Stimulated activated CD8-positive, alpha-beta memory T cell treated with anti-CD3 and anti-CD28 coated beads, Interleukin-15, amount 100 ng/mL, for 1 hour (primary cell): ENCODE measurements around the gene ANKRD13B.

Experiments
- DNase-seq: peaks from one replicate; pipeline ENCODE4 v3.0.0-alpha.2; 2020; ENCODE audit warnings: low read depth

The ANKRD13B gene

DNA sequence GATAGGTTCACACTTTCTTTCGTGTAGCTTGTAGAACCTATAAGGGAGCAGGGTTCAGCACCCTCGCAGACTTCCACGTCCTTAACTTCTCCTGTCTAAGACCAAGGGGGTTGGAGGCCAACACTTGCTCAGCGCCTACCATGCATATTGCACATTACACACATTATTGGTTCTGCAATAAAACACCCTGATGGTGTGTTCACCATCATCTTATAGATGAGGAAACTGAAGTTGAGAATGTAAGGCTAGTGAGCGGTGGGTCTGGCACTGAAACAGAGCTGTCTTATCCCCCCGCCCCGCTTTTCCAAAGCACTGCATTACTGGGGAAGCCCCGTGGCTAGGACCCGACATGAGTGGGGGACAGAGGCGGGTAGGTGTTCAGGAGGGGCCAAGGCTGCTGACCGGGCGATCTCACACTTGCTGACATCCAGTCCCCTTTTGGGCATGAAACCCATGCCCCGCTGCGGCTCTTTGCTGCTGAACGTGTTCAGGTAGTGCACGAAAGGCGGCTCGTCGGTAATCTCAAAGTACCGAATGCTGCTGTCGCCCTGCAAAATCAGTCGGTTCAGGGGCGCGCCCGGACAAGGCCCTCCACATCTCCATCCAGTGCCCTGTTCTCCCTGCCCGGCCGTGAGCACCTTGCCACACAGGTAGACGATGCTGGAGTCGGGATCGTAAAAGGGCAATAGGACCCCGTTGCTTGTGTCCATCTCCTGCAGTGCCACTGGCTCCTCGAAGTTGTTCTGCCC lies 23.5 kb downstream of the ANKRD13B start:
- DNase-seq, result no peak

DNA sequence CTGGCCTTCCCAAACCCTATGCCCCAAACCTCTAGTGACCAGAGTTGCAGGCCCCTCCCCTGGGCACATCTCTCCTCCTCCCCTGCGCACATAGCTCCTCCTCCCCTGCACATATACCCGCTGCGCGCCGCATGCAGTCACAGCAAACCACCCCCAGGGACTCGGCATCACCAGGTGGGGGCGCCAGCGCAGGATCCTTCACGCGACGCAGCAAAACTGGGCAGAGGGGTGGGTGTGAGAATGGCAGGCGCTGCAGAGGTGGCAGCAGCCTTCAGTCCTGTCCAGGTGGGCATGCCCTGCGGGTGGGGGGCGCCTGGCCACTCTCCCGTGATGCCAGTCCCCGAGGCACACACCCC lies 24.2 kb downstream of the ANKRD13B start:
- DNase-seq, result peak; percentile 75

GRCh38 chr17:29617481-29618271 lies 24.7 kb downstream of the ANKRD13B start:
- peak; percentile 76 for DNase-seq

GRCh38 chr17:29618272-29619065 lies 25.5 kb downstream of the ANKRD13B start:
- DNase-seq, result no peak

- no peak for DNase-seq
Measured at GRCh38 chr17:29619251-29619650, 26.3 kb downstream of the ANKRD13B start.

- DNase-seq, result no peak
Measured at GRCh38 chr17:29620271-29620670, 27.3 kb downstream of the ANKRD13B start.

- no peak for DNase-seq
Measured at GRCh38 chr17:29620779-29621500, 28.0 kb downstream of the ANKRD13B start.

GRCh38 chr17:29621751-29622194 lies 28.8 kb downstream of the ANKRD13B start:
- DNase-seq, result no peak

DNA sequence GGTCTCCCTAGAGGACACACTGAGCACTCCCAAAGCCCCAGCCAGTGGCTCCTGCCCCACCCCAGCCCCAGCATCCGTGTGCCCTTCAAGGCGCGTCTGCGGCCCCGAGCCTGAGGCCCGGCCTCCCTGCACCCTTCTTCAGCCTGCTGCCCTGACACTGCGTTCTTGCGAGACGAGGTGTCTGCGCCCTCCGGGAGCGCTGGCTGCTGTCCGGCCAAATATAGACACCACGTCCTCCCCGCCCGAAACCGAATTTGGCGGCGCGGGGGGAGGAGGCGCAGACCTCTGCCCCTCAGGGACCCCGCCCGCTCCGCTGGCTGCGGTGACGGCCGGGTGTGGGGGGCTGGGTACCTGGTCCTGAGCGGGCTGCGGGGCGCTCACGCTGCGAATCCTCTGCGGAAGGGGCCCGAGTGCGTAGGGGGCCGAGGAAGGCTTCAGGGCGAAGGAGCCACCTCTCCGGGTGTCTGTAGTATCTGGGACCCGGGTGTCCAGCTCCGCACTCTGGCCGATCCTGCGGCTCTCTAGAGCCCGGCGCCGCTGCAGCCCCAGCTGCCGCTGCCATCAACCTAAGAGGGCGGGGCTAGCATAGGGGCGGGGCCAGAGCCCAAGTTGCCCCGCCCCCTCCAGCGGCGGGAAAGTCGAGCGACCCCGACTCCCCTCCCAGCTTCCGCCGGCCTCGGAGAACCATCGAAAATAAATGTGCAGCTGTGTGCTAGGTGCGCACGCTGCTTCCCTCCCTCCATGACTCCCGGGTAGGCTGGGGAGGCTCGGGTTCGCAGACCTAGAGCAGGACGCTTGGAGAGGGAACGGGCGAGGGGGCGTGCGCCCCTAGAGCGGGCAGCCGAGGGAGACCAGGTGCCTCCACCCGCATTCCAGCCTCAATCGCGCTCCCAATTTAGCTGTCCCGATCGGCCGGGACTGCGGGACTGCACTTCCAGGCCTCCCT lies 29.7 kb downstream of the ANKRD13B start, which contains the start of gene CORO6:
TSS of gene CORO6 (minus strand) at position 576 of the 946 bp plus-strand sequence. CDS start 1,491 bp downstream, outside the sequence.
- no peak for DNase-seq

DNA sequence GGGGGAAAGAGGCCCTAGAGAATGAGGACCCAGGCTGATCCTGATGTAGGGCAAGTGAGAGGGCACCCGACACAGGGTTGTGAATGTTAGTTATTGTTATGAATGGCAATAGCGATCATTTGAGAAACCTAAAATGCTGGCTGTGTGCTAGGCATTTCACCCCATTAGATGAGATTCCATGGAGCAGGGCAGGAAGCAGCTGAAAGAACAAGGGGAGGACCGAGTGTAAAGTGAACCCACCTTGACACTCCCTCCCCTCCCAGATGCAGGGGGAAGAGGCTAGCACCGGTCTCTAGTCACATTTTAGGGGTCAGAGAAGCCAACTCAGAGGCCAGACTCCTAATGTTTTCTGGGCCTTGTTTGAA lies 30.3 kb downstream of the ANKRD13B start:
- DNase-seq, result no peak

DNA sequence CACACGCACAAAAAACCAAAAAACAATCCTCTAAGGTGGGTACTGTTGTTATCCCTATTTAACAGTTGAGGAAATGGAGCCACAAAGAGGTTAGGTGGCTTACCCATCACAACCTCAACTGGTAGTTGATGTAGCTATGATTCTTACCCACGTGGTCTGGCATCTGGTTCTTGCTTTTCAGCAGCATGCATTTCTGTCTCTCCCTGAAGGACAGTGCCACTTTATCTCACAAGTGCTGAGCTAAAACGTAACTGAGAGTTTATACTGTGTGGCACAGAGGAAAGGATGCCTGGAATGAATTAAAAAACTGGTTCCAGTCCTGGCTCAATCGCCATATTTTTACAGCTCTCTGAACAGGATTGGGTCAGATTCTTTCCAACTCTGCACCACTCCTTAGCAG lies 31.7 kb downstream of the ANKRD13B start:
- DNase-seq, result no peak

DNA sequence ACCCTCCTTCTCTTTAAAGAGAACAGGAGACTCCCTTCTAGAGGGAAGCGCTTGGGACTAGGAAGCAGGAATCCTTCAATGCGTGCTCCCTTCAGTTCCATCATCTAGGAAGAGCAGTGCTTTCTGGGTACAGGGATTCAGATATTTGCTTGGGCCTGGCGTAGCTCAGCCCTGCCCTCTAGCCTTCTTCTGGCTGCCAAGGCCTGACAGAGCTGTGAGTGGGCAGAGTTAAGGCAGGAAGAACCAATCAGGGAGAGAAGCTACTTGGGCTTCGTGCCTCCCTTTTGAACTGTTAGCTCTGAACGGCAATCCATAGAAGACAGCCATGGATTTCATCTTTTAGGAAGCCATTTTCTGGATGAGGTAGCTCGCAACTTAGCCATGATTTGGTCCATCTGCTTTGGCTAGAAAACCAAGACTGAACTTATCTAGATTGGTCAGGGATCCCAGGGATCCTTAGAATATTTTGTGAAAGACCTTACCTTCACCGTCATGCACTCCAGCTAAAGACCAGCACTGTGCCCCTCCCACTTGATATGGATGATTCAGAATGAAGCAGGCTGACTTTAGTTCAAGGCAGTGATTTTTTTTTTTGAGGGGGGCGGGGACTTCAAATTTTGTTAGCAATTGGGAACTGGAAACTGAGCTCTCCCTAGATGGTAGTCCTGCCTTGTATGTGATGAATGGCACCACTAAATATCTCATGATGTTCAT lies 32.3 kb downstream of the ANKRD13B start:
- no peak for DNase-seq

- DNase-seq, result no peak
Measured at GRCh38 chr17:29627951-29628350, 35.0 kb downstream of the ANKRD13B start.

- no peak for DNase-seq
Measured at GRCh38 chr17:29628644-29629043, 35.7 kb downstream of the ANKRD13B start.

DNA sequence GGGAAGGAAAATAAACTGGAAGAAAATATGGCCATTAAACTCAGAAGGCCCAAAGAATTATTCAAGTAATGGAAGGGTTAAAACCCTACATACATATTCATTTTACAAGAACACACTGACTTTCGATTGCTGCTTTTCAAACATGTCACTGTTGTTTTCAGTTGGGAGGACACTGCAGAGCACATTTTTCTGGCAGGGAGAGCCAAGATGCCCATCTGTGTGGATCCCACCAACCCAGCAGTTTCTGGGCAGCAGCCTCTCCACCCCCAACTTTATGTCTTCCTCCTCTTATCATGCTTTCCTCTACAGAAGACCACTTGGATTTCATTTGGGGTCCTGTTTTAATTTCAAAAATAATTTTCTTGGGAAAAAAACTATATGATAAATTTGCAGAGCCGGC lies 36.9 kb downstream of the ANKRD13B start:
- no peak for DNase-seq

DNA sequence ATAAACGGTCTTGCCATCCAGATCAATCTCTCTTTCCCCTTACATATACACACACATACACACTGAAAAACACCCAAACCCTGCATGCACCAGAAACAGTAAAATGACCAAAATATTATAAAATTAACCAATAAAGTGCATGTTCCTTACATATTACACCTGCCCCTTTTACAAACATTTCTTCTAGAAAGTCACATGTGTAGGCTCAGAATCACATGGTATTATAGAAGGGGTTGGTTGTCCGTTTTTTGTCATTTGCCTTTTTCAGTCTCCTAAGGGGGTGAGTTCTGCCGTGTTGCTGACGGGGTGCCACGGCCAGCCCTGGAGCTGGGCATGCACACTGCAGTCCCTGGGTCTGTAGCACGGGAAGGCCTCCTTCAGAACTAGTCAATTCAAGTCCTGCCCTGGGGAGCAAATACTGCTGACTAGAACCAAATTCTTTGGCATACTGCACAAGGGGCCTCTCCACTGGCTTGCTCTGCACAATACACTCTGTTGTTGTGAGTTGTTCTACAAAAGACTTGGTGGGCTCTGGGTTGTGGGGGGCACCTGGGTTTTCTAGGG lies 37.8 kb downstream of the ANKRD13B start:
- DNase-seq, result no peak

DNA sequence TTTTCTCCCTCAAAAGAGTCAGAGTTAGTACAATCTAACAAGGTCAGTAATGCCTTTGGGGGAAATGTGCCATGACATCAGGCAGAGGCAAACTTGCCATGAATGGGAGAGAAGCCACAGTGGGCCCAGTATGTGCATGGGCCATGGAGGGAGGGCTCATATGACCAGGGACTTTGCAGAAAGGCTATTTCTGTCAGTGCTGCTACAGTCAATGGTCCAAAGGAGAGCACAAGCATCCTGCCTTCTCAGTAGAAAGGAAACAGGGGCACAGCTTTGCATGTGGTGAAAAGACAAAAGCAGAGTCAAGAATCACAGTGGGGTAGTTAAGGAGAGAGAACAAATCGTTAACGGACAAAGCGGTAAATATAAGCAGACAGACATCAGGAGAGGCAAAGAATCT lies 41.0 kb downstream of the ANKRD13B start:
- no peak for DNase-seq

DNA sequence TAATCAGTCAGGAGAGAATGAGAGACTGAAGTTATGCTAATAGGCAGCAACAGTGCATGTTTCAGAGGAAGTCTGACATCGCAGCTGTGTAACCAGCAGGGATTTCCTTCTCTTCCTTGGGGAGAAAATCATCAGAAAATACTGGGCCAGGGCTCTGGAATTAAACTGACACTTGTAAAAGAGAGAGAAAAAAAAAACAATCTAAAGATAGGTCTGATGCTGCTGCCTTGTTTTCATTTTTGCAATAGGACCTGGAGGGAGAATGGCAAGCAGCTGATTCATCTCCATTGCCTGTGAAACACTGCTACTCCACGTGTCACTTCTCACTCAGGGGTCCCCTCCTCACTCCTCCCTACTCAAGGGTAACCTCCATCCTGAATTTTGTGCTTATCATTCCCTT lies 47.5 kb downstream of the ANKRD13B start:
- no peak for DNase-seq

- DNase-seq, result no peak
Measured at GRCh38 chr17:29640981-29641642, 48.2 kb downstream of the ANKRD13B start.
